ENCODE results near the gene GJA1. TPM values are rescaled to one million over a fixed set of nuclear protein-coding genes. Genes with fewer than 3 reads are reported as not detected.
"Not testable (repeated sequence)": the region's sequence is repeated elsewhere in the genome, so short reads cannot be mapped to it uniquely, and the experiment has no call there.

GJA1 gene
- total RNA-seq, 1 donor from 2014 or later = 2.1 TPM

GRCh38 chr6:121436960-121437850, 1.8 kb downstream of the GJA1 start:
- DNase-seq (ENCODE audit: low spot score) (no peak), ATAC-seq (peak; percentile 57)

DNA sequence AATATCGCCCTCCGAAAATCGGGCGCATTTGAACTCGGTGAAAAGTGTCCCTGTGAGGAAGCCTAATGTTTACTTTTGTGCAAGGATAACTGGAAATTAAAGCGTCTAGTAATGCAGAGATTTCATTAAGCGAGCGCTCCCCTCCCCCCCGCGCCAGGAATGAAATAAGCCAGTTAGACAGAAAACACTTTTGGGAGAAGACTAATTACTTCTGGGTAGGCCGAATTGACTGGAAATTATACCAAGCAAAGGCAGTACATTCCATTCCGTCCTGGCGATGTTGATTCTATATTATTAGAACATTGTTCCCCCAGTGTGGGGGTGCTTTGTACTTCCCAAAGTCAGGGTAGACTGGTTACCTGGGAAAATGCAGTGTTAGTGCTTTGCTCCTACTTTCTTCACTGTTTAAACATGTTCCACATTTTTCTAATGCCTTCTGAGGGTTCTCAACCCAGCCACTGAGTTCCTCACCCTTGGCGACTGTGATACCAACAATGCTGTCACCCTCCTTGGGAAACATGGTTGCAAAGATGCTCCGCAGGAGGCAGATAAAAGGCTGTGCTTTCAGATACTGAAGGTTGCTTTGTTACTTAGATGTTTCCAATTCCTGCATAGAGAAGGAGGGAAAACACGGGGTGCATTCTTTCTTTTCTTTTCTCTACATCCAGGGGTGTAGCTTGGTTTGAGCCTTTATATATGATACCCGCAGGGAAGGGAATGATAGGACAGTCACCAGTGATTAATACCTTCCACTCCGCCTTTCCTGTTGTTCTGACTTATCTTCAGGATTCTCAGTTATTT, 2.6 kb downstream of the GJA1 start:
- ATAC-seq = no peak

GRCh38 chr6:121438869-121439268, 3.4 kb downstream of the GJA1 start:
- no peak for DNase-seq (ENCODE audit: low spot score)
- ATAC-seq = no peak

More for the DNA sequence above, 2.6 kb downstream of the GJA1 start:
- no peak for DNase-seq (ENCODE audit: low spot score)

GRCh38 chr6:121439475-121439874, 4.0 kb downstream of the GJA1 start:
- DNase-seq (ENCODE audit: low spot score) (no peak), ATAC-seq (no peak)

- no peak for ATAC-seq
Observed at GRCh38 chr6:121439926-121440325, 4.5 kb downstream of the GJA1 start.

GRCh38 chr6:121441477-121441876, 6.0 kb downstream of the GJA1 start:
- no peak for DNase-seq (ENCODE audit: low spot score)
- ATAC-seq = no peak

More at GRCh38 chr6:121439926-121440325, 4.5 kb downstream of the GJA1 start:
- no peak for DNase-seq (ENCODE audit: low spot score)

- no peak for DNase-seq (ENCODE audit: low spot score)
- ATAC-seq = no peak
Observed at GRCh38 chr6:121442576-121442975, 7.1 kb downstream of the GJA1 start.

DNA sequence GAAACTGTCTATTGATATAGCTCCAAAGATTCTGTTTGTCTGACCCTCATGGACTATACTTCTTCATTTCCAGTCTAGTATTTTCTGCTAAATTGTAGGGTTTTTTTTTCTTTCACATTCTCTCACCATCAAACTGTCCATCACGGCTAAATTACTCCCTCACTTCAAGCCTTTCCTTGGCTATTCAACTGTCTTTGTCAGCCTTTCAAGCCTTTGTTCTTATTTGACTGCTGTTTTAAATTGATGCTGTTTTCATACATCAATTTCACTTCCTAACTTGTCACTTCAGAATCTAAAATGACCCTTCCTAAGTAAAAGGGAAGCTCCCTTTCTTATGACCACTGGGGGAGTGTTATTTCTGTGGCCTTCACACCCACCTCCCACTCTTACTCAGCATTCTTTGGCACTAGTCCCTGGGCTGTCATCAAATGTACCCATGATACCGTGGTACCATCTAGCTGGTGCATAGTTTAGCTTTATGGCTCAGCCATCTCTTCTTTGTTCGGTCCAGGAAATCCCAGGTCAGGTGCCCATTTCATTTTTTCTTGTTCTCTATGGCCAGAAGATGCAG, 8.6 kb downstream of the GJA1 start:
- DNase-seq (ENCODE audit: low spot score) (no peak), ATAC-seq (no peak)

GRCh38 chr6:121446705-121447104, 11.3 kb downstream of the GJA1 start:
- DNase-seq (ENCODE audit: low spot score); ATAC-seq: not testable (repeated sequence)

- not testable (repeated sequence) for DNase-seq (ENCODE audit: low spot score); ATAC-seq
Observed at GRCh38 chr6:121447746-121448145, 12.3 kb downstream of the GJA1 start.

DNA sequence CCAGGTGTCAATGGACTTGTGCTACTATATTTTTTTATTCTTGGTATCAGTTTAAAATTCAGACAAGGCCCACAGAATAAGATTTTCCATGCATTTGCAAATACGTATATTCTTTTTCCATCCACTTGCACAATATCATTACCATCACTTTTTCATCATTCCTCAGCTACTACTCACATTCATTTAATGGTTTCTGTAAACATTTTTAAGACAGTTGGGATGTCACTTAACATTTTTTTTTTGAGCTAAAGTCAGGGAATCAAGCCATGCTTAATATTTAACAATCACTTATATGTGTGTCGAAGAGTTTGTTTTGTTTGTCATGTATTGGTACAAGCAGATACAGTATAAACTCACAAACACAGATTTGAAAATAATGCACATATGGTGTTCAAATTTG, 13.1 kb downstream of the GJA1 start:
- not testable (repeated sequence) for ATAC-seq; DNase-seq (ENCODE audit: low spot score)

DNA sequence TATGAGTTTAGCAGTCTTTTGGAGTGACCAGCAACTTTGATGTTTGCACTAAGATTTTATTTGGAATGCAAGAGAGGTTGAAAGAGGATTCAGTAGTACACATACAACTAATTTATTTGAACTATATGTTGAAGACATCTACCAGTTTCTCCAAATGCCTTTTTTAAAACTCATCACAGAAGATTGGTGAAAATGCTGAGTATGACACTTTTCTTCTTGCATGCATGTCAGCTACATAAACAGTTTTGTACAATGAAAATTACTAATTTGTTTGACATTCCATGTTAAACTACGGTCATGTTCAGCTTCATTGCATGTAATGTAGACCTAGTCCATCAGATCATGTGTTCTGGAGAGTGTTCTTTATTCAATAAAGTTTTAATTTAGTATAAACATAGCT, 13.9 kb downstream of the GJA1 start:
- ATAC-seq (no peak), DNase-seq (ENCODE audit: low spot score) (no peak)

GRCh38 chr6:121450242-121450641, 14.8 kb downstream of the GJA1 start:
- no peak for ATAC-seq
- no peak for DNase-seq (ENCODE audit: low spot score)

GRCh38 chr6:121451250-121451649, 15.8 kb downstream of the GJA1 start:
- DNase-seq (ENCODE audit: low spot score) (no peak), ATAC-seq (no peak)

DNA sequence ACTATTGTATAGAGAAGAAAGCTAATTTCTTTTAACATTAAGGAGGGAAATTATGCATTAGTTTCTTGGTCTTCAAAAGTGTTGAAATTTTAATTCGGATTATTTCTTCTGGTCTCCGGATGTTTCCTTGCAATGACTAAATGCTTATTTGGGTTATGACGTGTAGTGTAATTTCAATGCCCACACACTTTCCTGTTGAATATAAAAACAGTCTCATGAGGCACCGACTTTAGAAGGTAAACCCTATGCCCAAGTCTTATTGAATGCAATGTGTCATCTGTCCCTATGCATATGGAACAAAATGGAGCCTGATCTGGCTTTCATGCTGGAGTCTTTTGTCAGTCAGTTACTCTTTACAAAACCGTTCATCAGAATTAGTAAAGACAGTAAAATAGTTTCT, 17.7 kb downstream of the GJA1 start:
- ATAC-seq = no peak
- no peak for DNase-seq (ENCODE audit: low spot score)

- DNase-seq (ENCODE audit: low spot score) (no peak), ATAC-seq (no peak)
Observed at GRCh38 chr6:121460170-121460569, 24.7 kb downstream of the GJA1 start.

DNA sequence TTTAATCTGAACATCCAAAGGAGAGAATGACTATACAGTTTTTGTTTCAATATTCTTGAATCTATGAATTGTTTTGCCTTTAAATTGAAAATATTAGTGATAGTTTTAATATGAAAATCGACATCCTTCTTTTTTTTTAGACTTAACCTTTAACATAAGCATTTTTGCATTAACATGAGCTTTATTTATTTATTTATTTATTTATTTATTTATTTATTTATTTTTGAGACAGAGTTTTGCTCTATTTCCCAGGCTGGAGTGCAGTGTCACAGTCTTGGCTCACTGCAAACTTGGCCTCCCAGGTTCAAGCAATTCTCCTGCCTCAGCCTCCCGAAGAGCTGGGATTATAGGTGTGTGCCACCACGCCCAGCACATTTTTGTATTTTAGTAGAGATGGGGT, 27.6 kb downstream of the GJA1 start:
- no peak for DNase-seq (ENCODE audit: low spot score)

GRCh38 chr6:121465101-121465500, 29.7 kb downstream of the GJA1 start:
- ATAC-seq (no peak), DNase-seq (ENCODE audit: low spot score) (no peak)

More for the DNA sequence above, 27.6 kb downstream of the GJA1 start:
- ATAC-seq = no peak

GRCh38 chr6:121479486-121480098, 44.1 kb downstream of the GJA1 start:
- DNase-seq (ENCODE audit: low spot score) (no peak), ATAC-seq (no peak)

- ATAC-seq = no peak
Observed at GRCh38 chr6:121480099-121480713, 44.8 kb downstream of the GJA1 start.

More at GRCh38 chr6:121480099-121480713, 44.8 kb downstream of the GJA1 start:
- no peak for DNase-seq (ENCODE audit: low spot score)

Data from left lobe of liver (tissue), 2 donors.